HUDEP-2 (cell line): ENCODE data around the gene DOCK4.

Experiments used
- DNase-seq, 76 experiments: peaks; one replicate each; lab custom pipeline; 2025; ENCODE audit not compliant: unreplicated experiment in 76 of 76; lab: John Stamatoyannopoulos, UW

The DOCK4 gene

GRCh38 chr7:112082306-112082705 lies 123.9 kb downstream of the DOCK4 start:
- no peak for DNase-seq

GRCh38 chr7:112081778-112082177 lies 124.4 kb downstream of the DOCK4 start:
- no peak for DNase-seq

- DNase-seq = no peak
Measured at GRCh38 chr7:112080978-112081377, 125.2 kb downstream of the DOCK4 start.

- DNase-seq = no peak
Measured at GRCh38 chr7:112080441-112080840, 125.8 kb downstream of the DOCK4 start.

GRCh38 chr7:112079673-112080072 lies 126.5 kb downstream of the DOCK4 start:
- no peak for DNase-seq

GRCh38 chr7:112079122-112079521 lies 127.1 kb downstream of the DOCK4 start:
- DNase-seq = no peak

GRCh38 chr7:112076324-112076723 lies 129.9 kb downstream of the DOCK4 start:
- DNase-seq = no peak

GRCh38 chr7:112074464-112074863 lies 131.7 kb downstream of the DOCK4 start:
- DNase-seq = no peak

GRCh38 chr7:112073530-112073929 lies 132.7 kb downstream of the DOCK4 start:
- no peak for DNase-seq

GRCh38 chr7:112072541-112073245 lies 133.5 kb downstream of the DOCK4 start:
- no peak for DNase-seq

- DNase-seq = no peak
Measured at GRCh38 chr7:112071856-112072255, 134.3 kb downstream of the DOCK4 start.

GRCh38 chr7:112070674-112071256 lies 135.4 kb downstream of the DOCK4 start:
- no peak for DNase-seq

GRCh38 chr7:112069879-112070321 lies 136.3 kb downstream of the DOCK4 start:
- no peak for DNase-seq

GRCh38 chr7:112068967-112069366 lies 137.2 kb downstream of the DOCK4 start:
- DNase-seq = no peak

- no peak for DNase-seq
Measured at GRCh38 chr7:112067632-112068540, 138.3 kb downstream of the DOCK4 start.

GRCh38 chr7:112067200-112067599 lies 139.0 kb downstream of the DOCK4 start:
- no peak for DNase-seq

- DNase-seq = no peak
Measured at GRCh38 chr7:112065758-112066157, 140.4 kb downstream of the DOCK4 start.

GRCh38 chr7:112064627-112065385 lies 141.4 kb downstream of the DOCK4 start:
- no peak for DNase-seq

- no peak for DNase-seq
Measured at GRCh38 chr7:112063974-112064373, 142.2 kb downstream of the DOCK4 start.

- DNase-seq = no peak
Measured at GRCh38 chr7:112061051-112061450, 145.1 kb downstream of the DOCK4 start.

- no peak for DNase-seq
Measured at GRCh38 chr7:112060625-112061024, 145.6 kb downstream of the DOCK4 start.
